SU-DHL-6 (cell line): Measurements from ENCODE around the gene PLD5.
"Not testable (repeated sequence)": the region's sequence is repeated elsewhere in the genome, so short reads cannot be mapped to it uniquely, and the experiment has no call there.

Source experiments
- H2AFZ ChIP-seq: fragments of 200-600 bp; sonication (generic); 2 replicates; pipeline ENCODE4 v1.6.1; 2014; ENCODE audit warnings: low read depth, mild to moderate bottlenecking, moderate library complexity, mixed read lengths, antibody characterized with exemption, low read length; ENCODE audit not compliant: severe bottlenecking
- H3F3A ChIP-seq: fragments of 200-600 bp; shearing (Covaris generic); 2 replicates; pipeline ENCODE4 v1.6.0; 2016; ENCODE audit warnings: antibody characterized with exemption, mild to moderate bottlenecking; ENCODE audit not compliant: insufficient read depth
- H3K27ac ChIP-seq: fragments of 200-600 bp; sonication (generic); 2 replicates; pipeline ENCODE4 v1.5.1; 2016; ENCODE audit warnings: low read depth, mild to moderate bottlenecking, low read length, moderate library complexity, mixed read lengths
- H3K27me3 ChIP-seq: fragments of 200-600 bp; sonication (generic), shearing (Covaris generic); 2 replicates; pipeline ENCODE4 v1.6.0; 2014; ENCODE audit warnings: mild to moderate bottlenecking, low read length
- H3K36me3 ChIP-seq: fragments of 200-600 bp; sonication (generic); 2 replicates; pipeline ENCODE4 v1.6.1; 2014; ENCODE audit warnings: mild to moderate bottlenecking, low read length, mixed read lengths
- H3K4me2 ChIP-seq: fragments of 300-600, 200-600 bp; shearing (Covaris generic), sonication (generic); 2 replicates; pipeline ENCODE4 v1.6.0; 2014; ENCODE audit warnings: low read length, low read depth, mild to moderate bottlenecking; ENCODE audit not compliant: poor library complexity, severe bottlenecking
- H3K4me3 ChIP-seq: fragments of 200-600 bp; sonication (generic); 2 replicates; pipeline ENCODE4 v1.5.1; 2014; ENCODE audit warnings: antibody characterized with exemption, low read length, mild to moderate bottlenecking, mixed read lengths; ENCODE audit not compliant: insufficient read depth, poor library complexity, severe bottlenecking
- H3K79me2 ChIP-seq: fragments of 200-600 bp; sonication (generic); 2 replicates; pipeline ENCODE4 v1.6.1; 2014; ENCODE audit warnings: mild to moderate bottlenecking, low read length, moderate library complexity; ENCODE audit not compliant: insufficient read depth
- H3K9ac ChIP-seq: fragments of 200-600 bp; sonication (generic); 2 replicates; pipeline ENCODE4 v1.7.0; 2014; ENCODE audit warnings: mild to moderate bottlenecking, low read length
- H3K9me2 ChIP-seq: fragments of 200-600 bp; sonication (generic); replicated peaks from 2 replicates; pipeline ENCODE4 v1.6.1; 2014; ENCODE audit warnings: low read length; ENCODE audit not compliant: insufficient read depth
- H3K9me3 ChIP-seq: fragments of 200-600 bp; sonication (generic); 2 replicates; pipeline ENCODE4 v1.6.1; 2014; ENCODE audit warnings: low read length, mixed read lengths; ENCODE audit not compliant: insufficient read depth
- H4K20me1 ChIP-seq: fragments of 200-600 bp; sonication (generic); 2 replicates; pipeline ENCODE4 v1.6.1; 2014; ENCODE audit warnings: low read depth, mild to moderate bottlenecking, antibody characterized with exemption, low read length, moderate library complexity, mixed read lengths

The PLD5 gene

GRCh38 chr1:242308681-242309080 lies 215.8 kb downstream of the PLD5 start:
- not testable (repeated sequence) for H3K36me3 ChIP-seq, H4K20me1 ChIP-seq, H3K27ac ChIP-seq, H3K79me2 ChIP-seq, H3F3A ChIP-seq, H3K4me2 ChIP-seq, H3K9ac ChIP-seq, H2AFZ ChIP-seq, H3K27me3 ChIP-seq, H3K4me3 ChIP-seq, H3K9me2 ChIP-seq, H3K9me3 ChIP-seq

GRCh38 chr1:242293781-242294180 lies 230.7 kb downstream of the PLD5 start:
- H3K9me3 ChIP-seq: not testable (repeated sequence)

GRCh38 chr1:242288067-242288466 lies 236.4 kb downstream of the PLD5 start:
- not testable (repeated sequence) for H3K79me2 ChIP-seq, H3K9ac ChIP-seq, H3K27me3 ChIP-seq, H3K4me3 ChIP-seq, H4K20me1 ChIP-seq, H3K4me2 ChIP-seq, H3K9me2 ChIP-seq, H2AFZ ChIP-seq, H3K36me3 ChIP-seq, H3K27ac ChIP-seq, H3F3A ChIP-seq, H3K9me3 ChIP-seq

More at GRCh38 chr1:242293781-242294180, 230.7 kb downstream of the PLD5 start:
- not testable (repeated sequence) for H4K20me1 ChIP-seq, H3K36me3 ChIP-seq, H3F3A ChIP-seq, H3K79me2 ChIP-seq, H3K9ac ChIP-seq, H3K9me2 ChIP-seq, H3K27ac ChIP-seq, H3K27me3 ChIP-seq, H3K4me2 ChIP-seq, H2AFZ ChIP-seq, H3K4me3 ChIP-seq

DNA sequence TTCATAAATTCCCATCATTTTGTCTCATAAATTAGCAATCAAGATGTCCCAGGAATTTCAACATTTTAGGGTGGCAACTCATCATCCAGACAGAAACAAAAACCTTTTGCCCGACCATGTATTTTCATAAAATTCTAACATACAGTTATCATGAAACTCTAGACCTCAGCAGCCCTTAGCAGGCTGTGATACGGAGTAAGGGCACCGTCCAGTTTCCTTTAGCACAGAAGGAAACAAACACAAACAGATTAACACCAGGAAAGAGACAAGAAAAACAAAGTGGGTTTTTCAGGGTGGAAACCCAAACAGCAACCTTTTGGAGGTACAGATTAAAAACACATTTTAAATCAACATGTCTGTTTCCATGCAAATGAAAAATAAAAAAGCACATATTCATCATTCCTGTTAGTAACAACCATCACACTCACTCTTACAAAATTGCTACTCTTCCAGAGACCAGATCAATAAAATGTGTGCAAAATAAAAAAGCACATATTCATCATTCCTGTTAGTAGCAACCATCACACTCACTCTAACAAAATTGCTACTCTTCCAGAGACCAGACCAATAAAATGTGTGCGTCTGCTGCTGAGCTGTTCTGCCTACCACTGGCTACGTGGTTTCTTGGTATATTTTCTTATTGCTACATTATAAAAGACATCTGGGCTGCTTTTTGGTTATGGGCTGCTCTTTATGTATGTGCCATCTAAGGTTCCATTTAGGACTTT lies 241.6 kb downstream of the PLD5 start:
- not testable (repeated sequence) for H3K9me2 ChIP-seq, H3K4me3 ChIP-seq, H3K9ac ChIP-seq, H2AFZ ChIP-seq, H3K27ac ChIP-seq, H3K79me2 ChIP-seq, H3K9me3 ChIP-seq, H4K20me1 ChIP-seq, H3K27me3 ChIP-seq, H3K36me3 ChIP-seq, H3K4me2 ChIP-seq, H3F3A ChIP-seq

DNA sequence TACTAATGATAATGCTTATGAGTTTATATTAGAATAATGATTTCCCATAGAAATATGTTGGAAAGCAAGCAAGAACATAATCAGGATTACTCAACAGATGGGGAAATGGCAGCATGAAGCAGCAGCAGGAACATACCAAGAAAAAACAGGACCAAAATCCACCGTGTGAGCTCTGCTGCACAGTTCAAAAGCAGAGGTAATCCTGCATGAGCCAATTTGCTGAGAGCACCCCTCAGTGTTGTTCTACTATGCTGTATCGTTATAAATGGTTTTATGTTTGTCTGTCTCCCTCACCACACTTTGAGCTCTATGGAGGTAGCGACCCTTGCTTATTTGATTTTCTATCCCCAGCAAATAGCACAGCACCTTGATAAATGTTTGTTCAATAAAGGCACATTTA lies 246.1 kb downstream of the PLD5 start:
- H4K20me1 ChIP-seq, H3K4me3 ChIP-seq, H3K27me3 ChIP-seq, H3K36me3 ChIP-seq, H3K9ac ChIP-seq, H3F3A ChIP-seq, H3K4me2 ChIP-seq, H2AFZ ChIP-seq, H3K79me2 ChIP-seq, H3K27ac ChIP-seq, H3K9me2 ChIP-seq, H3K9me3 ChIP-seq: not testable (repeated sequence)

DNA sequence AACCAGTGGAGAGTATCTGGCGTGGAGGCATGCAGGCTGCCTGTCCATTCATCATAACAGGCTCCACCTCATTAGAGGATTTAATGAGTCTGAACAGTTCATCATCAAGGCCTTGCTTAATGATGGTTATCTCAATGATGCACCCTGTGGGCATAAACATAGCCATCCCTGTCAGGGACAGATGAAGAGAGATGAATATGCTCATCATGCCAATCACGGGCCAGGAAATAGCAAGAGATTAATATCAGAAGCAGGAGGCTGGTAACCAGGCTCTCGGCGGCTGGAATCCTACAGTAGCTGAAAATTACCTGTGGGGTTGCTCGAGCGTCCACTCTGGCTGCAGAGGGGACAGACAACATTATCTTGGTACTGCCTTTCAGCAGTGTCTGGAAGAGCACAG lies 247.7 kb downstream of the PLD5 start:
- H3K27me3 ChIP-seq, H2AFZ ChIP-seq, H3K4me3 ChIP-seq, H3F3A ChIP-seq, H4K20me1 ChIP-seq, H3K27ac ChIP-seq, H3K4me2 ChIP-seq, H3K36me3 ChIP-seq, H3K9me3 ChIP-seq, H3K9ac ChIP-seq, H3K9me2 ChIP-seq, H3K79me2 ChIP-seq: not testable (repeated sequence)

DNA sequence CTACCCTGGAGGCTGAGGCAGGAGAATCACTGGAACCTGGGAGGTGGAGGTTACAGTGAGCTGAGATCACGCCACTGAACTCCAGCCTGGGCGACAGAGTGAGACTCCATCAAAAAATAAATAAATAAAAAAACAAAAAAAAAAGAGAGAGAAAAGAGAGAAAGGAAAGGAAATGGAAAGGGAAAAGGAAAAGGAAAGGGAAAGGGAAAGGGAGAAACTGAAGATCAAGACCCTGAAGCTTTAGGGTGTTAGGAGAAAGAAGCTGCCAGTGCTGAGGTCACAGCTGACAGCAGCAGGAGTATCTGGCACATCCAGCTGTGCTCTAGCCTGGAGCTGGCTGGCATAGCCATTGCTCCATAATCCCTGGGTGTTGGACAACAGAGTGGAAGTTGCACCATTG lies 257.5 kb downstream of the PLD5 start:
- not testable (repeated sequence) for H3K36me3 ChIP-seq

GRCh38 chr1:242264419-242264818 lies 260.1 kb downstream of the PLD5 start:
- not testable (repeated sequence) for H3F3A ChIP-seq, H3K9ac ChIP-seq, H3K79me2 ChIP-seq, H3K27me3 ChIP-seq, H3K4me3 ChIP-seq, H3K27ac ChIP-seq, H3K36me3 ChIP-seq, H3K4me2 ChIP-seq, H3K9me3 ChIP-seq, H3K9me2 ChIP-seq, H4K20me1 ChIP-seq, H2AFZ ChIP-seq

More for the DNA sequence above, 257.5 kb downstream of the PLD5 start:
- H3K27ac ChIP-seq, H3K27me3 ChIP-seq, H3K4me3 ChIP-seq, H3K9ac ChIP-seq, H4K20me1 ChIP-seq, H3K9me3 ChIP-seq, H3K79me2 ChIP-seq, H2AFZ ChIP-seq, H3K9me2 ChIP-seq, H3F3A ChIP-seq, H3K4me2 ChIP-seq: not testable (repeated sequence)
